MCF 10A (cell line): ENCODE measurements around the gene ADIG. TPM values are rescaled to one million over a fixed set of nuclear protein-coding genes. Genes with fewer than 3 reads are reported as not detected.

Experiments
- BruUV-seq: library from RNA; stranded (reverse); fragments of 400-500 nt; replicated peaks from 2 replicates; lab custom pipeline; 2021; lab: Mats Ljungman, UMichigan
- CTCF ChIA-PET: fragments of 300-600 bp; sonication (Branson Sonifier 250); formaldehyde crosslinking; extraction: SDS; loops from one replicate; lab custom pipeline; 2021; ENCODE audit warnings: antibody characterized with exemption, inconsistent platforms; lab: Yijun Ruan, JAX
- POLR2A ChIA-PET: fragments of 300-600, 350-650 bp; sonication (Branson Sonifier 250); formaldehyde crosslinking; extraction: SDS; loops from one replicate; lab custom pipeline; 2020; ENCODE audit warnings: antibody characterized with exemption, inconsistent platforms; lab: Yijun Ruan, JAX
- DNase-seq: peaks from one replicate; pipeline ENCODE4 v3.0.0-alpha.2; 2018; ENCODE audit not compliant: unreplicated experiment
- H3K27ac Mint-ChIP-seq: one replicate; pipeline ENCODE4 v1.8.0; 2022; ENCODE audit warnings: mild to moderate bottlenecking, low read depth, mixed read lengths; ENCODE audit not compliant: unreplicated experiment
- H3K27me3 Mint-ChIP-seq: one replicate; pipeline ENCODE4 v1.8.0; 2022; ENCODE audit warnings: mixed read lengths; ENCODE audit not compliant: insufficient read depth, unreplicated experiment
- H3K36me3 Mint-ChIP-seq: one replicate; pipeline ENCODE4 v1.8.0; 2022; ENCODE audit warnings: mild to moderate bottlenecking, moderate library complexity, mixed read lengths; ENCODE audit not compliant: insufficient read depth, unreplicated experiment
- H3K4me1 Mint-ChIP-seq: one replicate; pipeline ENCODE4 v1.8.0; 2022; ENCODE audit warnings: mixed read lengths; ENCODE audit not compliant: insufficient read depth, unreplicated experiment
- H3K4me3 Mint-ChIP-seq: one replicate; pipeline ENCODE4 v1.8.0; 2022; ENCODE audit warnings: mild to moderate bottlenecking, moderate library complexity, mixed read lengths; ENCODE audit not compliant: unreplicated experiment
- H3K9me3 Mint-ChIP-seq: one replicate; pipeline ENCODE4 v1.8.0; 2022; ENCODE audit warnings: mixed read lengths; ENCODE audit not compliant: unreplicated experiment
- intact Hi-C: fragments of 100-400 bp; cut with micrococcal nuclease; formaldehyde crosslinking; loops from 2 replicates; pipeline ENCODE4 v1.14.1; 2022
- total RNA-seq: library from RNA; stranded (reverse); gene quantifications from 2 replicates; pipeline ENCODE4 v1.2.3, GENCODE V29; 2022
- TF ChIP-seq, protein P1 (sequence below): fragments of 200-600 bp; IDR thresholded peaks from one replicate; pipeline ENCODE4 v1.8.0; 2022; ENCODE audit warnings: antibody characterized with exemption, mild to moderate bottlenecking; ENCODE audit not compliant: unreplicated experiment

The ADIG gene
- total RNA-seq, 1 experiment from 2014 or later, result not detected

DNA sequence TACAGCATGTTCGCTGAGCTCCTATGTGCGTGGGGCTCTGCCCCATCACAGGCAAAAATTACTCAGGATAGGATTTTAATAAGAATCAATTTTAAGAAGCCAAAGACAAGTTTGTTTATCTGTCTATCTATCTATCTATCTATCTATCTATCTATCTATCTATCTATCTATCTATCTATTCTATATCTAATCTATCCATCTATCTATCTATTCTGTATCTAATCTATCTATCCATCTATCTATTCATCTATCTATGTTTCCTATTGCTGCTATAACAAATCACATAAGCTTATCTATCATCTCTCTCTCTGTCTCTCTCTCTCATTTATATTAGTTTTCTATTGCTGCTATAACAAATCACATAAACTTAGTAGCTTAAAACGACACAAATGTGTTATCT is 22.3 kb downstream of the ADIG start:
- TF ChIP-seq, protein P1, sequence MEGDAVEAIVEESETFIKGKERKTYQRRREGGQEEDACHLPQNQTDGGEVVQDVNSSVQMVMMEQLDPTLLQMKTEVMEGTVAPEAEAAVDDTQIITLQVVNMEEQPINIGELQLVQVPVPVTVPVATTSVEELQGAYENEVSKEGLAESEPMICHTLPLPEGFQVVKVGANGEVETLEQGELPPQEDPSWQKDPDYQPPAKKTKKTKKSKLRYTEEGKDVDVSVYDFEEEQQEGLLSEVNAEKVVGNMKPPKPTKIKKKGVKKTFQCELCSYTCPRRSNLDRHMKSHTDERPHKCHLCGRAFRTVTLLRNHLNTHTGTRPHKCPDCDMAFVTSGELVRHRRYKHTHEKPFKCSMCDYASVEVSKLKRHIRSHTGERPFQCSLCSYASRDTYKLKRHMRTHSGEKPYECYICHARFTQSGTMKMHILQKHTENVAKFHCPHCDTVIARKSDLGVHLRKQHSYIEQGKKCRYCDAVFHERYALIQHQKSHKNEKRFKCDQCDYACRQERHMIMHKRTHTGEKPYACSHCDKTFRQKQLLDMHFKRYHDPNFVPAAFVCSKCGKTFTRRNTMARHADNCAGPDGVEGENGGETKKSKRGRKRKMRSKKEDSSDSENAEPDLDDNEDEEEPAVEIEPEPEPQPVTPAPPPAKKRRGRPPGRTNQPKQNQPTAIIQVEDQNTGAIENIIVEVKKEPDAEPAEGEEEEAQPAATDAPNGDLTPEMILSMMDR, result no peak
- intact Hi-C loops, result no loop called here
- Mint-ChIP-seq H3K9me3 (no peaks in the 10 kb centered on the region), H3K27ac (no peak overlapping the region), H3K36me3 (no peaks in the 10 kb centered on the region), H3K27me3 (no peaks in the 10 kb centered on the region), H3K4me1 (peaks cover 27% of the 10 kb centered on the region), H3K4me3 (no peak overlapping the region)
- ChIA-PET POLR2A (interaction anchor here (0.6 to 2.6 kb wide), 2 partner anchors 11 to 297 kb away, joined by 3 to 12 read pairs; no protein-coding TSS in a partner anchor), CTCF (interaction anchor here (0.5 to 1.4 kb wide), 3 partner anchors 12 to 169 kb away, joined by 3 to 6 read pairs (median 4); no protein-coding TSS in a partner anchor)
- BruUV-seq, result no TSS peak
- no peak for DNase-seq

DNA sequence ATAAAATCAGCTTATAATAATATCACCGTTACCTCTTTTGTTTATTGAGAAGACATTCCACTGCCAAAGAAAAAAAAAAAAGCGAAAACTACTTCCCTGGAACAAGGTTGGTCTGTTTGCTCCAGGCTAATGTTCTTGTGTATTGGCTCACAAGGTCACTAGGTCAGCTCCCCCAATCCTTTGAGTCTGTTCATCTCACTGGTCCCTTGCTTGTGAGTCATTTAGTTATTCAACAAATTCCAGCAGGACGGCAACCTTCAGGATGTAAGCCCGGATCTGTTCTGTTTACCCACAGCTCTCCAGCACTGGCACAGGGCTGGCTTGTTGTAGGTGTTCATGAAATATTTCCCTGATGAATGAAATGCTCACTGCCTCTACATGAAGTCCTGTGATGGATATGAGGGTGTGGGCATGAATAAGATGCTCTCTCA is 23.9 kb downstream of the ADIG start:
- intact Hi-C loops, result no loop called here
- TF ChIP-seq, protein P1, result no peak
- Mint-ChIP-seq H3K36me3 (no peaks in the 10 kb centered on the region), H3K27ac (peak overlapping the region; percentile 37), H3K4me3 (no peak overlapping the region), H3K9me3 (no peaks in the 10 kb centered on the region), H3K4me1 (peaks cover 25% of the 10 kb centered on the region), H3K27me3 (no peaks in the 10 kb centered on the region)
- peak; percentile 92 for DNase-seq
- POLR2A ChIA-PET, result interaction anchor here (0.6 to 2.6 kb wide), 6 partner anchors 9 to 1675 kb away, joined by 3 to 12 read pairs (median 4); no protein-coding TSS in a partner anchor
- no TSS peak for BruUV-seq
- CTCF ChIA-PET, result interaction anchor here (0.7 to 1.4 kb wide), 4 partner anchors 17 to 772 kb away, joined by 3 to 6 read pairs (median 5); no protein-coding TSS in a partner anchor

DNA sequence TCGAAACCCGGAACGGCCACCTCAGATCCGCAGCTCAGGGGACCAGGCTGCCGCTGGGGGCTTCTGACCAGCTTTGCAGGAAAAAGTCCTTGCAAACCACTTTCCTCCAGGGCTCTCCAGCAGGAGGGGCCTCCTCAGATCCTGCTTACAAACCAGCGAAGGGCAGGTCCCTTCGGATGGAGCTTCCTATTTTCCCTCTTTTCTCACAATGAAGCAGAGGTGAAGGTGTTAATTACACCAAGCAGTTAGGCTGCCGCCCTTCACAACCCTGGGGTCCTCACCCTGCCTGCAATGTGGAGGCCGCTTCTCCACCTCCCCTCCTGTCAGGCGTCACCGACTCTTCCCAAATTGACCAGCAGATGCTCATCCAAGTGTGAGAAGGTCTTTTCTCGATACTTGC is 26.4 kb downstream of the ADIG start:
- no peaks in the 10 kb centered on the region for H3K9me3 Mint-ChIP-seq
- no peak overlapping the region for H3K27ac Mint-ChIP-seq
- peaks cover 14% of the 10 kb centered on the region for H3K4me1 Mint-ChIP-seq
- intact Hi-C loops, result no loop called here
- CTCF ChIA-PET, result interaction anchor here (0.6 kb wide), 3 partner anchors 114 to 251 kb away, joined by 3 to 4 read pairs (median 3); no protein-coding TSS in a partner anchor
- TF ChIP-seq, protein P1, result no peak
- POLR2A ChIA-PET, result no interaction called here
- no peak overlapping the region for H3K4me3 Mint-ChIP-seq
- no TSS peak for BruUV-seq
- H3K36me3 Mint-ChIP-seq, result no peaks in the 10 kb centered on the region
- H3K27me3 Mint-ChIP-seq, result no peaks in the 10 kb centered on the region
- no peak for DNase-seq

DNA sequence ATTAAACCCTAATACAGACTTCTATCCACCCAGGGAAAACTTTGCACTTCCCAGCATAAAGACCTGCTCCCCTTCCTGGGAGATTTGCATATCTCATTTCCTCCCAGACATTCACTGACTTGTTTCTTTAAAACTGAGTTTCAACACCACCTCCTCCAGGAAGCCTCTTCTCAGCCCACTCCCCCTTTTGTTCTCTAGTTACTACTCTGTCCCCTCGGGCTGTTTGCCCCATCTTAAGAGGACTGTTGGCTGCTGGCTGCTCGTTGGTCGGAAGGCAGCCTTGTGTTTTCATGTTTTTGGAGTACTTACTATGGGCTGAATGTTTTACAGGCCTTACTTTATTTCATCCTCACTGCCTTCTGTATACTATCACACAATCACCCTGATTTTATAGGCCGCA is 27.2 kb downstream of the ADIG start:
- Mint-ChIP-seq H3K9me3 (no peaks in the 10 kb centered on the region), H3K4me1 (peaks cover 17% of the 10 kb centered on the region), H3K27ac (no peak overlapping the region), H3K36me3 (no peaks in the 10 kb centered on the region), H3K4me3 (no peak overlapping the region), H3K27me3 (no peaks in the 10 kb centered on the region)
- BruUV-seq, result no TSS peak
- DNase-seq, result no peak
- TF ChIP-seq, protein P1, result no peak
- ChIA-PET POLR2A (no interaction called here), CTCF (no interaction called here)
- intact Hi-C loops, result no loop called here
